HG03521 (cell line): ENCODE measurements around the gene FUT8.
A peak's percentile ranks its signal among the peaks of the same experiment; 100 is the strongest.
"Not testable (repeated sequence)": the region's sequence is repeated elsewhere in the genome, so short reads cannot be mapped to it uniquely, and the experiment has no call there.

Source experiments
- ATAC-seq: cut with Tn5 transposase; IDR thresholded peaks from one replicate; pipeline ENCODE4 v1.9.1; 2021; ENCODE audit warnings: mild to moderate bottlenecking, moderate library complexity; ENCODE audit not compliant: unreplicated experiment

FUT8 gene

GRCh38 chr14:65444230-65444629 is 31.7 kb downstream of the FUT8 start:
- no peak for ATAC-seq

GRCh38 chr14:65446159-65446558 is 33.6 kb downstream of the FUT8 start:
- no peak for ATAC-seq

GRCh38 chr14:65449647-65450046 is 37.1 kb downstream of the FUT8 start:
- ATAC-seq: no peak

- ATAC-seq: no peak
Observed at GRCh38 chr14:65453807-65454480, 41.4 kb downstream of the FUT8 start.

GRCh38 chr14:65456247-65456646 is 43.7 kb downstream of the FUT8 start:
- no peak for ATAC-seq

GRCh38 chr14:65461730-65462129 is 49.2 kb downstream of the FUT8 start:
- no peak for ATAC-seq

DNA sequence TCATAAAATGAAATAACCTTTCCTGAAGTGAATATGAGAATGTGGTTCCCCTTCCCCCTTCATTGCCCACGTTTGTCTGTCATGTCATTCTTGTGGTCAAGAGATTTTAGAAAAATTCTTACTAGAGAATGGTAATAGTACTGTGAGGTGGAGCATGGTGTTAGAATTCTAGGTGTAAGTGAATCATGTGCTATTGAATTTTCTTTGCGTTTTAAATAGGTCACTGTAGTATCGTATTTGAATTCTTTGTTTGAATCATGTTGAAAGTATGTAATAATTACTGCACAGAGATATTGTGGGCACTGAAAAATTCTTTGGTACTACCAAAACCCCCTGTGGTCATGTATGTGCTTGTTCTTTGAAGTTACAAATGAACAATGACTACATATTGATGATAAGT is 49.9 kb downstream of the FUT8 start:
- peak; percentile 58 for ATAC-seq

DNA sequence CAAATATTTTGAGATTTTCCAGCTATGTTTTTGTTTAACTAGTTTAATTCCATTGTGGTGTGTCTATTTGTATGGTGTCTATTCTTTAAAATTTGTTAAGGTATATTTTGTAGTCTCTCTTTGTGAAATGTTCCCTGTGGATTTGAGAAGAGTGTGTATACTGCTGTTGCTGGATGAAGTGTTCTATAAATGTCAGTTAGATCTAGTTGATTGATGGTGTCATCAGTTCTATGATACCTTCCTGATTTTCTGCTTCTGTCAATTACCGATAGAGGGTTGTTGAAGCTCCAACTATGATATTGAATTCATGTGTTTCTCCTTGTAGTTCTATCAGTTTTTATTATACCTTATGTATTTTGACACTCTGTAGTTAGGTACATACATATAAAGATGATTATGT is 53.1 kb downstream of the FUT8 start:
- ATAC-seq: no peak

DNA sequence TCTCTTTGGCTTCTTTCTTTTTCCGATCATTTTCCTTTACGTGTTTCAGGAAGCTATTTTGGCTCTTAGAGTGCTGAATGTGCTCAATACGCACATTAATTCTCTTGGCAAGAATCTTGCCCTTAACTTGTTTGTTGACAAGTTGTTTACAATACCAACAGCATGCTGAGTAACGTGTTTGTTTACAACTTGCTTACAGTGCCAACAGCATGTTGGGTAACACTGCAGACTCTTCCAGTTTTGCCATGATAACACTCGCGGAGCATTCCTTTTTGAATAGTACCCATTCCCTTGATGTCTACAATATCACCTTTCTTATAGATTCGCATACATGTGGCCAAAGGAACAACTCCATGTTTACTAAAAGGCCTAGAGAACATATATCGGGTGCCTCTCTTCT is 55.4 kb downstream of the FUT8 start:
- not testable (repeated sequence) for ATAC-seq

GRCh38 chr14:65469903-65470302 is 57.4 kb downstream of the FUT8 start:
- ATAC-seq: no peak

DNA sequence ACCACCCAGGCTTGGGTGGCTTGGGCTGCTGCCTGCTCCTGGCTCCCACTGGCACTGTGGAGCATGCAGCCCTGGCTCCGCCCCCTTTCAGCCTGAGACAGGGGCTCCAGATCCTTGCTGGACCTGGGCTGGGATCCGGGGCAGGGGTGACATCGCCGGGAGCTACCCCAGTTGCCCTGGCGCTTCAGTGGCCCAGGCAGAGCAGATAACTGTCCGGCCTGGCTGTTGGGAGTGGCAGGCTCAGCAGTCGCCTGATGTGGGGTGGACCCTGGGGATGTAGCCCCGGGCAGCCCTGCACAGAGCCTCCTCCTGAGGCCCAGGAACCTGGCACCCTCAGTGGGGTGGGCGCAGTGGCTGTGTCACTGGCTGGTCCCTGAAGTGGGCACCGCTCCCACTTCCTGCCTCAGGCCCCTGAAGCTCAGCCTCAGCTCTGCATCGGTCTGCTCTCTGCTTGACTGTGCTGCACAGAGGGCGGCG is 57.9 kb downstream of the FUT8 start:
- no peak for ATAC-seq

- ATAC-seq: no peak
Observed at GRCh38 chr14:65471038-65471878, 58.7 kb downstream of the FUT8 start.

GRCh38 chr14:65472189-65472588 is 59.7 kb downstream of the FUT8 start:
- no peak for ATAC-seq

GRCh38 chr14:65476273-65476941 is 63.9 kb downstream of the FUT8 start:
- ATAC-seq: peak; percentile 64

DNA sequence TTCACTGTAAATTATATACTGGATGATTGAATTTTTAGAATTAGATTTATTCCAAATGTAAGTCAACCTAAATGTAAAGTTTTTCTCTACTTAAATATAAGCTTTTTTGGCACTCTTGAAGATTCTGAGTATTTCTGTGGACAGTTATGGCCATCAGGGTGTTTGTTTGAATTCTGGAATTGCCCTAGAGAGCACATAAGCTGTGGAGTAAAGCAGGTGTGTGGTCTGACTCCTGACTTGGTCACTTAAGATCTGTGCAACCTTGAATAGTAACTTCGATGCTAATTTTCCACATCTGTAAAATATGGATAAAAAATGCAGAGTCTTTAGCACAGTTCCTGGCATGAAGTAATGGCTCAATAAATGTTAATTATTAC is 64.4 kb downstream of the FUT8 start:
- no peak for ATAC-seq

DNA sequence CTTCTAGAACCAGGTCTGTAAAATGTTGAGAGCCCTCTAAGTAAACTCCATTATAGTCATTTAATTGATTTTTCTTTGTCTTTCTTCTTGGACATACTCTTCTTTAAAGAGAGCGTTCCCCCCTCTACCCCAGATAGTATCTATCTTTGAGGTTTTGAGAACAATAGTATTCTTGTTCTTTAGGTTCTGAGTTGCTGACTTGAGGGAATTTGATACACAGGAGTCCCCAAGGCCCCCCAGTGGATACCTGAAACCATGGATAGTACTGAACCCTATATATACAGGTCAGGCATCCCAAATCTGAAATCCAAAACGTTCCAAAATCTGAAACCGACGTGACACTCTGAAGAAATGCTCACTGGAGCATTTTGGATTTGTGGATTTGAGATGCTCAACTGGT is 65.5 kb downstream of the FUT8 start:
- ATAC-seq: no peak

DNA sequence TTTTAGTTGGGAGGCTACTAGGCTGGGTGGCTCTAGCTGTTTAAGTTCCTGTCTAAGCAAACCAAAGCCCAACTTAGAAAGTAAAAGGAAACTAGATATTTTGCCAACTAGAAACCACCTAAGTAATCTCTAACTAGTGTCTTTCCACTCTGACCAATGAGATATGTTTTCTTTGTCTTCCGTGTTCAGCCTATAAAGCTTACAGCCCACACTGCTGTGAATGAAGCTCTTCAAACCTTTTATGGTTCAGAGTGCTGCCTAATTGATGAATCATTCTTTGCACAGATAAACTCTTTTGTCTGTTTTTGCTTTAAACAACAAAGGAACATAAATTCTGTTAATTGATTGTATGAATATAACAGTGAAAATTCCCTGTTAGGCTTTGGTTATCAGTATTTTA is 66.1 kb downstream of the FUT8 start:
- ATAC-seq: no peak

GRCh38 chr14:65479386-65479785 is 66.9 kb downstream of the FUT8 start:
- no peak for ATAC-seq

DNA sequence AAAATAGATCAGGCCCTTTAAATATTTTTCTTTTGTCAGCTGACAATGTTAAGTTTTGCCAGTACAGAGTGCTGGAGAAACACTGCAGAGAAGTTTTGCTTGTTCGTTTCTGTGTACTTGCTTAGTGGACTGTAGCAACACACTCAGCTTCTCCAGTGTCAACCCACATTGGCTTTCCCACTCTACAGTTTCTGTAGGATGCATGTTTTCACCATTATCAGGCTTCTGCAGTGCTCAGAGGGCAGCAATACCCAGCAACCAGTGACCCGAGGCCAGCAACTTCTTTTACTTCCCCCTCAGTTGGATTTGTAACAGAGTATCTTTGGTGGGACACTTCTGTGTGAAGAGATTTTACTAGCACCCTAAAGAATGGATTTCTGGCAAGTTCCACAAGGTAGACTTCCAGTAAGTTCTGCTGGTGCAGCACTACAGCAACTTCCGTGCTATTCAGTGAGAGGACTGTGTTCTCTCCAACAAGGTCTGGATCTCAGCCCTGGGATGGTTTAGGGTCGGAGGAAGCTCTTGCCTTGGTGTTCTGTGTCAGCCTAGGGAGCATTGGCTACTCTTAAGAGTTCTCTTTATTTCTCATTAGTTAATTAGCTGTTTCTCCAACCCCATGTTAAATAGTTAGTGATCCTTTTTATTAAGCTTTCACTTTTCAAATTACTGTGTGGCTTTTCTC is 70.4 kb downstream of the FUT8 start:
- ATAC-seq: no peak

GRCh38 chr14:65483647-65484046 is 71.1 kb downstream of the FUT8 start:
- ATAC-seq: no peak

GRCh38 chr14:65485516-65485915 is 73.0 kb downstream of the FUT8 start:
- no peak for ATAC-seq
